GM19324 (cell line): Measurements from ENCODE around the gene CEBPB.
"Not testable (repeated sequence)": the region's sequence is repeated elsewhere in the genome, so short reads cannot be mapped to it uniquely, and the experiment has no call there.

ENCODE experiments used
- ATAC-seq: cut with Tn5 transposase; IDR thresholded peaks from one replicate; pipeline ENCODE4 v1.9.1; 2021; ENCODE audit warnings: mild to moderate bottlenecking, moderate library complexity; ENCODE audit not compliant: unreplicated experiment, low FRiP score

Gene CEBPB

GRCh38 chr20:50165684-50166554 is 24.7 kb upstream of the CEBPB start:
- ATAC-seq: no peak

GRCh38 chr20:50169329-50169823 is 21.3 kb upstream of the CEBPB start:
- no peak for ATAC-seq

GRCh38 chr20:50170549-50171220 is 19.9 kb upstream of the CEBPB start:
- ATAC-seq: no peak

- ATAC-seq: no peak
These were observed 18.1 kb upstream of the CEBPB start for GRCh38 chr20:50172347-50173013.

GRCh38 chr20:50174456-50174855 is 16.2 kb upstream of the CEBPB start:
- no peak for ATAC-seq

GRCh38 chr20:50175938-50176933 is 14.4 kb upstream of the CEBPB start:
- ATAC-seq: no peak

- ATAC-seq: not testable (repeated sequence)
These were observed 12.0 kb upstream of the CEBPB start for GRCh38 chr20:50178672-50179071.

- no peak for ATAC-seq
These were observed 9.3 kb upstream of the CEBPB start for GRCh38 chr20:50181344-50181743.

GRCh38 chr20:50182346-50182745 is 8.3 kb upstream of the CEBPB start:
- no peak for ATAC-seq

- no peak for ATAC-seq
These were observed 5.2 kb upstream of the CEBPB start for GRCh38 chr20:50185426-50185825.

- no peak for ATAC-seq
These were observed 4.3 kb upstream of the CEBPB start for GRCh38 chr20:50186151-50186885.

- no peak for ATAC-seq
These were observed 3.6 kb upstream of the CEBPB start for GRCh38 chr20:50186987-50187402.

GRCh38 chr20:50187403-50188051 is 3.1 kb upstream of the CEBPB start:
- ATAC-seq: no peak

GRCh38 chr20:50188287-50188688 is 2.3 kb upstream of the CEBPB start:
- no peak for ATAC-seq

- no peak for ATAC-seq
These were observed 1.6 kb upstream of the CEBPB start for GRCh38 chr20:50188879-50189680.

- no peak for ATAC-seq
These were observed 864 bp upstream of the CEBPB start for GRCh38 chr20:50189681-50190250.

- peak; percentile 30 for ATAC-seq
These were observed 474 bp downstream of the CEBPB start for GRCh38 chr20:50191065-50191543.
